GM12892 (cell line): ENCODE results near the gene KRTAP10-1.

Experiments
- DNase-seq: peaks from one replicate; pipeline ENCODE4 v3.0.0; 2011; ENCODE audit not compliant: insufficient read length
- FAIRE-seq: peaks from 2 replicates; lab custom pipeline; 2011; peaks lifted over from hg19 to GRCh38; lab: Jason Lieb, UNC
- POLR2A ChIP-seq: IDR thresholded peaks from 2 replicates; pipeline ENCODE4 v1.6.1; 2011; ENCODE audit warnings: low read depth, low read length, control low read depth
- POLR2AphosphoS5 ChIP-seq: IDR thresholded peaks from 2 replicates; pipeline ENCODE4 v1.6.1; 2011; ENCODE audit warnings: low read depth, low read length, control low read depth
- TAF1 ChIP-seq: IDR thresholded peaks from 2 replicates; pipeline ENCODE4 v1.6.1; 2011; ENCODE audit warnings: low read depth, mild to moderate bottlenecking, control low read depth, low read length, borderline replicate concordance

KRTAP10-1 gene

GRCh38 chr21:44524414-44525371 is 15.3 kb downstream of the KRTAP10-1 start:
- no peak for TF ChIP-seq POLR2AphosphoS5
- no peak for FAIRE-seq
- no peak for DNase-seq

- FAIRE-seq: no peak
- DNase-seq: no peak
- no peak for TF ChIP-seq POLR2AphosphoS5
- TF ChIP-seq POLR2A: no peak
- no peak for TF ChIP-seq TAF1
These were observed 16.2 kb downstream of the KRTAP10-1 start for GRCh38 chr21:44523567-44524413.

- TF ChIP-seq POLR2AphosphoS5 (no peak), TAF1 (no peak)
- no peak for FAIRE-seq
- no peak for DNase-seq
These were observed 17.2 kb downstream of the KRTAP10-1 start for GRCh38 chr21:44522753-44523204.

GRCh38 chr21:44521928-44522752 is 17.9 kb downstream of the KRTAP10-1 start:
- DNase-seq: no peak
- no peak for FAIRE-seq
- TF ChIP-seq TAF1 (no peak), POLR2AphosphoS5 (no peak), POLR2A (no peak)

GRCh38 chr21:44521301-44521927 is 18.6 kb downstream of the KRTAP10-1 start:
- TF ChIP-seq TAF1 (no peak), POLR2AphosphoS5 (no peak), POLR2A (no peak)
- DNase-seq: no peak
- FAIRE-seq: no peak

- no peak for FAIRE-seq
- TF ChIP-seq TAF1 (no peak), POLR2AphosphoS5 (no peak), POLR2A (no peak)
These were observed 19.4 kb downstream of the KRTAP10-1 start for GRCh38 chr21:44520326-44521300.

GRCh38 chr21:44519346-44520325 is 20.4 kb downstream of the KRTAP10-1 start:
- no peak for DNase-seq
- FAIRE-seq: no peak

More at GRCh38 chr21:44520326-44521300, 19.4 kb downstream of the KRTAP10-1 start:
- no peak for DNase-seq

GRCh38 chr21:44518686-44519085 is 21.3 kb downstream of the KRTAP10-1 start:
- DNase-seq: no peak
- TF ChIP-seq POLR2A: no peak
- TF ChIP-seq TAF1: no peak
- no peak for TF ChIP-seq POLR2AphosphoS5
- FAIRE-seq: no peak

More at GRCh38 chr21:44519346-44520325, 20.4 kb downstream of the KRTAP10-1 start:
- TF ChIP-seq POLR2A: no peak
- no peak for TF ChIP-seq POLR2AphosphoS5
- no peak for TF ChIP-seq TAF1
